Spleen (tissue), 11 donors: ENCODE data around the gene AKAP13. TPM values are rescaled to one million over a fixed set of nuclear protein-coding genes. Genes with fewer than 3 reads are reported as not detected.

Experiments
- DNase-seq: peaks from one replicate; pipeline ENCODE4 v3.0.0-alpha.2; 2020
- H3K27ac ChIP-seq, 8 donors: fragments of 200-600 bp; sonication (generic) in 7 of 8; 1 replicate in 4 of 8; 2 replicates in 4 of 8; pipeline versions ENCODE4 v1.5.0 to v1.8.0; 2016 to 2021; ENCODE audit warnings: inconsistent platforms in 4 of 8, mild to moderate bottlenecking in 4 of 8, moderate library complexity in 1 of 8
- H3K27me3 ChIP-seq, 7 donors: fragments of 200-600 bp; sonication (generic) in 6 of 7; replicated peaks in 1 of 7; 1 replicate in 4 of 7; 2 replicates in 3 of 7; pipeline versions ENCODE4 v1.5.0 to v1.8.0; 2016 to 2021; ENCODE audit warnings: inconsistent platforms in 3 of 7, mild to moderate bottlenecking in 1 of 7
- H3K36me3 ChIP-seq, 6 donors: fragments of 200-600 bp; sonication (generic) in 5 of 6; 1 replicate in 4 of 6; 2 replicates in 2 of 6; pipeline versions ENCODE4 v1.5.0 to v1.8.0; 2016 to 2021; ENCODE audit warnings: inconsistent platforms in 2 of 6
- H3K4me1 ChIP-seq, 6 donors: fragments of 200-600 bp; sonication (generic) in 5 of 6; 1 replicate in 3 of 6; 2 replicates in 3 of 6; pipeline versions ENCODE4 v1.5.0 to v1.8.0; 2016 to 2021; ENCODE audit warnings: inconsistent platforms in 3 of 6
- H3K4me3 ChIP-seq, 8 donors: fragments of 200-600 bp; sonication (generic) in 7 of 8; 1 replicate in 4 of 8; 2 replicates in 4 of 8; pipeline versions ENCODE4 v1.5.0 to v1.8.0; 2016 to 2021; ENCODE audit warnings: inconsistent platforms in 4 of 8, mild to moderate bottlenecking in 4 of 8, moderate library complexity in 2 of 8
- H3K9me3 ChIP-seq, 8 donors: fragments of 200-600 bp; sonication (generic) in 7 of 8; 1 replicate in 4 of 8; 2 replicates in 4 of 8; pipeline versions ENCODE4 v1.5.0 to v1.8.0; 2016 to 2021; ENCODE audit warnings: inconsistent platforms in 4 of 8
- CTCF ChIP-seq, 11 experiments: fragments of 200-600 bp in 7 of 11; fragments of 450-650 bp in 4 of 11; sonication (generic) in 4 of 11; IDR thresholded peaks in 8 of 11; conservative IDR thresholded peaks in 3 of 11; 1 replicate in 7 of 11; 2 replicates in 4 of 11; pipeline versions ENCODE4 v1.4.0 to v1.8.0; 2016 to 2021; ENCODE audit warnings: antibody characterized with exemption in 11 of 11, inconsistent platforms in 4 of 11, mild to moderate bottlenecking in 1 of 11
- POLR2A ChIP-seq, 3 donors: fragments of 450-650 bp; IDR thresholded peaks; one replicate each; pipeline ENCODE4 v1.5.1; 2017; ENCODE audit warnings: antibody characterized with exemption in 3 of 3, mild to moderate bottlenecking in 1 of 3
- POLR2AphosphoS5 ChIP-seq, 3 donors: sonication (generic); formaldehyde crosslinking; IDR thresholded peaks; one replicate each; pipeline ENCODE4 v1.5.1; 2017; ENCODE audit warnings: antibody characterized with exemption in 3 of 3
- WGBS, 5 donors: extraction: QIAGEN DNeasy Blood & Tissue Kit in 3 of 5; methylation state at CpG; one replicate each; pipeline versions ENCODE4 v1.1.5 to v1.1.7; 2013 to 2018; 5-methylcytosine and 5-hydroxymethylcytosine counted together
- intact Hi-C: fragments of 100-400 bp; cut with DNase I; formaldehyde crosslinking; loops from one replicate; pipeline ENCODE4 v1.15.0; 2023; ENCODE audit warnings: low total_unique reads
- polyA plus RNA-seq, 3 donors: library from polyadenylated mRNA; stranded (reverse); fragments of 200-250 nt; gene quantifications; one replicate each; pipeline ENCODE4 v1.2.1, GENCODE V29; 2013
- total RNA-seq, 7 donors: library from RNA; depleted of rRNA in 3 of 7; stranded (reverse); fragments of >200 nt in 3 of 7; fragmentation: NEBNext Ultra II Directional in 4 of 7; extraction: Animal tissue kit (Norgen Biotek cat#: 25700) in 4 of 7; gene quantifications; one replicate each; pipeline versions ENCODE4 v1.1.0 to v1.2.1, GENCODE V29; 2016 to 2021
- donor health status: healthy with polysubstance abuse.
- donor health status: DM: no; HTN: no; CAD: no; lungs with moderate emphysema.
- donor health status: DM: no; HTN: no; CAD: no.
- donor health status: Bipolar disorder and iron deficiency.
- donor health status: healthy.
- donor health status: DM: no; HTN: no; CAD: no.
- donor health status: DM: yes; HTN: yes; CAD: no.

The AKAP13 gene
- total and polyA plus RNA-seq, 10 donors, result 35.4 to 413 (median 260) TPM

GRCh38 chr15:85766001-85766831, 385.8 kb downstream of the AKAP13 start:
- Histone ChIP-seq H3K9me3 (no peaks in the 10 kb centered on the region), H3K27me3 (no peaks in the 10 kb centered on the region), H3K4me1 (peaks cover 0 to under 1% (median 0%) of the 10 kb centered on the region in 6 donors), H3K36me3 (peaks cover 0 to 38% (median 0%) of the 10 kb centered on the region in 6 donors), H3K27ac (no peak overlapping the region), H3K4me3 (no peak overlapping the region)
- 88 to 95% (median 89%) methylated on average over 21 to 24 of the region's 24 CpGs for WGBS, 5 donors
- DNase-seq, result no peak
- TF ChIP-seq POLR2A (IDR thresholded peaks at IDR 0.05), result no peak
- no peak for TF ChIP-seq POLR2AphosphoS5 (IDR thresholded peaks at IDR 0.05)
- TF ChIP-seq CTCF (IDR thresholded peaks at IDR 0.05 in 8 of 11, conservative IDR thresholded peaks at IDR 0.05 in 3 of 11), result no peak
- intact Hi-C loops, result no loop called here

GRCh38 chr15:85767785-85768529, 387.6 kb downstream of the AKAP13 start:
- no peak overlapping the region for H3K4me3 ChIP-seq
- H3K9me3 ChIP-seq, result no peaks in the 10 kb centered on the region
- no peaks in the 10 kb centered on the region for H3K27me3 ChIP-seq
- TF ChIP-seq POLR2A (IDR thresholded peaks at IDR 0.05) (no peak), CTCF (IDR thresholded peaks at IDR 0.05 in 8 of 11, conservative IDR thresholded peaks at IDR 0.05 in 3 of 11) (no peak), POLR2AphosphoS5 (IDR thresholded peaks at IDR 0.05) (no peak)
- DNase-seq, result no peak
- H3K36me3 ChIP-seq, result peaks cover 0 to 32% (median 0%) of the 10 kb centered on the region in 6 donors
- no peak overlapping the region for H3K27ac ChIP-seq
- H3K4me1 ChIP-seq, result peaks cover 0 to 10% (median 0%) of the 10 kb centered on the region in 6 donors
- intact Hi-C loops, result no loop called here
- 95 to 98% (median 97%) methylated on average over 24 to 26 of the region's 26 CpGs for WGBS, 5 donors

GRCh38 chr15:85768595-85769168, 388.3 kb downstream of the AKAP13 start:
- TF ChIP-seq CTCF (IDR thresholded peaks at IDR 0.05 in 8 of 11, conservative IDR thresholded peaks at IDR 0.05 in 3 of 11), result no peak
- no peak for TF ChIP-seq POLR2A (IDR thresholded peaks at IDR 0.05)
- TF ChIP-seq POLR2AphosphoS5 (IDR thresholded peaks at IDR 0.05), result no peak
- Histone ChIP-seq H3K9me3 (no peaks in the 10 kb centered on the region), H3K4me3 (no peak overlapping the region), H3K27ac (no peak overlapping the region), H3K36me3 (peaks cover 0 to 24% (median 0%) of the 10 kb centered on the region in 6 donors), H3K4me1 (peaks cover 0 to 10% (median 0%) of the 10 kb centered on the region in 6 donors), H3K27me3 (no peaks in the 10 kb centered on the region)
- no peak for DNase-seq
- 95 to 99% (median 97%) methylated on average over 24 to 32 of the region's 32 CpGs for WGBS, 5 donors
- intact Hi-C loops, result no loop called here
